A549 (cell line): ENCODE data around the gene ERMN.

Experiments used
- BHLHE40 ChIP-seq: IDR thresholded peaks from 2 replicates; pipeline ENCODE4 v1.6.1; 2012; ENCODE audit warnings: low read depth, low read length, inconsistent platforms
- CEBPB ChIP-seq, 2 experiments: fragments of >200 bp in 1 of 2; sonication (Bioruptor Twin) in 1 of 2; formaldehyde crosslinking in 1 of 2; IDR thresholded peaks; 2 replicates each; pipeline ENCODE4 v1.6.1; 2012 to 2016
- CTCF ChIP-seq: fragments of >200 bp; sonication (Bioruptor Twin); formaldehyde crosslinking; IDR thresholded peaks from 3 replicates; pipeline ENCODE4 v1.5.1; 2016
- FOSL2 ChIP-seq, 2 experiments: fragments of 450-650 bp in 1 of 2; fragments of >200 bp in 1 of 2; sonication (Bioruptor Twin) in 1 of 2; formaldehyde crosslinking; IDR thresholded peaks; 2 replicates each; pipeline versions ENCODE4 v1.5.0 to v1.6.1; 2016 to 2020; ENCODE audit warnings: mild to moderate bottlenecking in 1 of 2, moderate library complexity in 1 of 2
- KDM1A ChIP-seq: fragments of 200-600 bp; sonication (generic); IDR thresholded peaks from 2 replicates; pipeline ENCODE4 v1.6.1; 2016; ENCODE audit warnings: low read depth, mild to moderate bottlenecking
- MAZ ChIP-seq: fragments of 150-350 bp; IDR thresholded peaks from 2 replicates; pipeline ENCODE4 v1.6.1; 2014; ENCODE audit warnings: antibody characterized with exemption, low read depth, low read length, borderline replicate concordance
- MYC ChIP-seq: IDR thresholded peaks from 2 replicates; pipeline ENCODE4 v1.6.1; 2012; ENCODE audit warnings: mild to moderate bottlenecking, inconsistent platforms, low read length, improper control_type of control experiment, borderline replicate concordance
- NFE2L2 ChIP-seq: fragments of 150-350 bp; conservative IDR thresholded peaks from 2 replicates; pipeline ENCODE4 v1.6.1; 2014; ENCODE audit warnings: low read length
- NPAS2 ChIP-seq: fragments of 250-450 bp; sonication (Bioruptor Pico); IDR thresholded peaks from 2 replicates; pipeline ENCODE4 v1.8.0; 2022; ENCODE audit warnings: mild to moderate bottlenecking, moderate library complexity, borderline replicate concordance
- RAD21 ChIP-seq, 2 experiments: fragments of >200 bp in 1 of 2; sonication (Bioruptor Twin) in 1 of 2; formaldehyde crosslinking in 1 of 2; IDR thresholded peaks in 1 of 2; conservative IDR thresholded peaks in 1 of 2; 2 replicates in 1 of 2; 3 replicates in 1 of 2; pipeline ENCODE4 v1.6.1; 2012 to 2018; ENCODE audit warnings: inconsistent platforms in 1 of 2
- RARB ChIP-seq: fragments of 250-450 bp; sonication (Bioruptor Pico); IDR thresholded peaks from 2 replicates; pipeline ENCODE4 v1.8.0; 2021; ENCODE audit warnings: mild to moderate bottlenecking, moderate library complexity
- SREBF2 ChIP-seq: fragments of 450-650 bp; IDR thresholded peaks from 2 replicates; pipeline ENCODE4 v1.6.1; 2014; ENCODE audit warnings: mild to moderate bottlenecking, moderate library complexity
- TF ChIP-seq, protein P1 (sequence below): fragments of 450-650 bp; IDR thresholded peaks from 2 replicates; pipeline ENCODE4 v1.6.1; 2014; ENCODE audit warnings: antibody characterized with exemption

DNA sequence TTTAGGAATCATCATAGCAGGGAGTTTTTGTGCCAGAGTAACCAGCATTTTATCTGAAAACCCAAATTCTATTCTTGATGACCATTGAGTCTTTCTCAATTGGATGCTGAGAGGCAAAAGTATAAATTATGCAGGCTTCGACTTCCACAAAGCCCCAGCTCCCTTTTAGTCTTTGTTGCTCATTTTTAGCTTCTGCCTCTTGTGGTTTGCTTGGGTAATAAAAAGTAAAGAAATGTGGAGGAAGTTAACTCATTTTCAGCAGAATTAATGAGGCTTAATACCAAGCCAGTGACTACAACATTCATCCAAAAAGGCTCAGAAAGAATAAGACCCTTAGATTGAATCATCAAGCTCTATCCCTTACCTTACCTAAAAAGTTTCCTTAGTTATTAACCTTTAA lies 18.6 kb downstream of the ERMN start:
- TF ChIP-seq CEBPB (IDR thresholded peaks at IDR 0.05) (no peak), KDM1A (no peak), CTCF (no peak), FOSL2 (IDR thresholded peaks at IDR 0.05) (no peak), FOSL2 (CRISPR knock-in tag; IDR thresholded peaks at IDR 0.05) (no peak), MAZ (no peak), NPAS2 (CRISPR knock-in tag) (no peak), BHLHE40 (no peak), MYC (no peak), RARB (CRISPR knock-in tag) (no peak), RAD21 (conservative IDR thresholded peaks at IDR 0.05 in 1 of 2, IDR thresholded peaks at IDR 0.05 in 1 of 2) (no peak), SREBF2 (no peak), NFE2L2 (no peak)
- TF ChIP-seq, protein P1, sequence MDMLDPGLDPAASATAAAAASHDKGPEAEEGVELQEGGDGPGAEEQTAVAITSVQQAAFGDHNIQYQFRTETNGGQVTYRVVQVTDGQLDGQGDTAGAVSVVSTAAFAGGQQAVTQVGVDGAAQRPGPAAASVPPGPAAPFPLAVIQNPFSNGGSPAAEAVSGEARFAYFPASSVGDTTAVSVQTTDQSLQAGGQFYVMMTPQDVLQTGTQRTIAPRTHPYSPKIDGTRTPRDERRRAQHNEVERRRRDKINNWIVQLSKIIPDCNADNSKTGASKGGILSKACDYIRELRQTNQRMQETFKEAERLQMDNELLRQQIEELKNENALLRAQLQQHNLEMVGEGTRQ: no peak
